NT2/D1 (cell line): ENCODE results near the gene DUS2.
"Not testable (repeated sequence)": the region's sequence is repeated elsewhere in the genome, so short reads cannot be mapped to it uniquely, and the experiment has no call there.

ENCODE experiments used
- DNase-seq: peaks from one replicate; pipeline ENCODE4 v3.0.0-alpha.2; 2011; ENCODE audit warnings: low read depth, low spot score
- H3K27me3 ChIP-seq: 2 replicates; pipeline ENCODE4 v1.6.0; 2011; ENCODE audit warnings: mild to moderate bottlenecking; ENCODE audit not compliant: insufficient read length, insufficient read depth
- H3K36me3 ChIP-seq: 2 replicates; pipeline ENCODE4 v1.6.1; 2011; ENCODE audit warnings: mild to moderate bottlenecking, low read length, mixed read lengths; ENCODE audit not compliant: insufficient read depth, insufficient read length
- H3K4me1 ChIP-seq: 2 replicates; pipeline ENCODE4 v1.5.1; 2011; ENCODE audit not compliant: insufficient read depth, insufficient read length
- H3K4me3 ChIP-seq: 2 replicates; pipeline ENCODE4 v1.5.1; 2011; ENCODE audit warnings: low read depth; ENCODE audit not compliant: insufficient read length
- H3K9ac ChIP-seq: 2 replicates; pipeline ENCODE4 v1.6.0; 2011; ENCODE audit warnings: low read depth; ENCODE audit not compliant: insufficient read length
- H3K9me3 ChIP-seq: 2 replicates; pipeline ENCODE4 v1.5.1; 2011; ENCODE audit warnings: mild to moderate bottlenecking, low read length; ENCODE audit not compliant: insufficient read depth
- SUZ12 ChIP-seq: IDR thresholded peaks from 2 replicates; pipeline ENCODE4 v1.6.1; 2011; ENCODE audit not compliant: insufficient read length, insufficient read depth; ENCODE audit errors: extremely low read depth
- YY1 ChIP-seq: IDR thresholded peaks from 2 replicates; pipeline ENCODE4 v1.6.1; 2011; ENCODE audit not compliant: insufficient read length, insufficient read depth
- ZNF274 ChIP-seq: IDR thresholded peaks from 2 replicates; pipeline ENCODE4 v1.6.1; 2011; ENCODE audit warnings: mild to moderate bottlenecking, low read depth, low read length

DUS2 gene

DNA sequence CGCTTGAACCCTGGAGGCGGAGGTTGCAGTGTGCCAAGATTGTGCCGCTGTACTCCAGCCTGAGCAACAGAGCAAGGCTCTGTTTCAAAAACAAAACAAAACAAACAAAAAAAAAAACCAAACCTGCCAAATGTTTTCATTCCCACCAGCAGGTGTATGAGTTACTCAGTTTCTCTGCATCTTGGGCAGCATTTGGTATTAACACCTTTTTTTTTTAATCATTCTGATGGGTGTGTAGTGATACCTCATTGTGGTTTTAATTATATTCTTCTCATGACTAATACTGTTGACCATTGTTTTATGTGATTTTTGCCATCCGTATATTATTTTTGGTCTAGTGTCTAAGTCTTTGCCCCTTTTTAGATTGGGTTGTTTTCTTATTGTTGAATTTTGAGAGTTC lies 77.4 kb downstream of the DUS2 start:
- Histone ChIP-seq H3K9ac (no peak overlapping the region), H3K4me3 (no peak overlapping the region), H3K9me3 (0 out of 2 replicates have a peak, but pooled peaks cover 6% of the 10 kb centered on the region), H3K36me3 (peaks cover 2% of the 10 kb centered on the region), H3K4me1 (no peaks in the 10 kb centered on the region), H3K27me3 (no peaks in the 10 kb centered on the region)
- TF ChIP-seq ZNF274 (no peak), SUZ12 (no peak), YY1 (no peak)
- no peak for DNase-seq

DNA sequence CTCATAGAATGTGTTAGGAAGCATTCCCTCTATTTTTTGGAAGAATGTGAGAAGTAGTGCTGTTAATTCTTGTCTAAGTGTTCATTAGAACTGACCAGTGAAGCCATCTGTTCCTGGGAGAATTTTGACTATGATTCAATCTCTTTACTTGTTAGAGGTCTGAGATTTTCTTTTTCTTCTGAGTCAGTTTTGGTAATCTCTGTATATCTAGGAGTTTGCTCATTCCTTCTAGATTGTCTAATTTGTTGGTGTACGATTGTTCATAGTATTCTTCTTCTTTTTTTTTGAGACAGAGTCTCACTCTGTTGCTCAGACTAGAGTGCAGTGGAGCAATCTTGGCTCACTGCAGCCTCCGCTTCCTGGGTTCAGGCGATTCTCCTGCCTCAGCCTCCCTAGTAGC lies 82.5 kb downstream of the DUS2 start:
- H3K4me3 ChIP-seq: no peak overlapping the region
- H3K4me1 ChIP-seq: no peaks in the 10 kb centered on the region
- no peak for DNase-seq
- no peaks in the 10 kb centered on the region for H3K27me3 ChIP-seq
- H3K9ac ChIP-seq: no peak overlapping the region
- H3K36me3 ChIP-seq: no peaks in the 10 kb centered on the region
- H3K9me3 ChIP-seq: peaks cover 19% of the 10 kb centered on the region
- TF ChIP-seq ZNF274 (no peak), SUZ12 (no peak), YY1 (no peak)

DNA sequence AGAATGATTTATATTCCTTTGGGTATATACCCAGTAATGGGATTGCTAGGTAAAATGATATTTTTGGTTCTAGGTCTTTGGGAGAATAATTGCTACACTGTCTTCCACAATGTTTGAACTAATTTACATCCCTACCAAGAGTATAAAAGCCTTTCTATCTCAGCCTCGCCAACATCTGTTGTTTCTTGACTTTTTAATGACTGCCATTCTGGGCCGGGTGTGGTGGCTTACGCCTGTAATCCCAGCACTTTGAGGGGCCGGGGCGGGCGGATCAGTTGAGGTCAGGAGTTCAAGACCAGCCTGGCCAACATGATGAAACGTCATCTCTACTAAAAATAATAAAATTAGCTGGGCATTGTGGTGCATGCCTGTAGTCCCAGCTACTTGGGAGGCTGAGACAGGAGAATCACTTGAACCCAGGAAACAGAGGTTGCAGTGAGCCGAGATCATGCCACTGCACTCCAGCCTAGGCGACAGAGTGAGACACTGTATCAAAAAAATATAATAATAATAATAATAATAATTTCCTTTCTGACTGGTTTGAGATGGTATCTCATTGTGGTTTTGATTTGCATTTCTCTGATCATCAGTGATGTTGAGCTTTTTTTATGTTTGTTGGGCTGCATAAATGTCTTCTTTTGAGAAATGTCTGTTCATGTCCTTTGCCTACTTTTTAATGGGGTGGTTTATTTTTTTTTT lies 84.3 kb downstream of the DUS2 start:
- H3K9me3 ChIP-seq: peaks cover 27% of the 10 kb centered on the region
- H3K36me3 ChIP-seq, DNase-seq, H3K4me1 ChIP-seq, H3K27me3 ChIP-seq, H3K9ac ChIP-seq, H3K4me3 ChIP-seq: not testable (repeated sequence)

DNA sequence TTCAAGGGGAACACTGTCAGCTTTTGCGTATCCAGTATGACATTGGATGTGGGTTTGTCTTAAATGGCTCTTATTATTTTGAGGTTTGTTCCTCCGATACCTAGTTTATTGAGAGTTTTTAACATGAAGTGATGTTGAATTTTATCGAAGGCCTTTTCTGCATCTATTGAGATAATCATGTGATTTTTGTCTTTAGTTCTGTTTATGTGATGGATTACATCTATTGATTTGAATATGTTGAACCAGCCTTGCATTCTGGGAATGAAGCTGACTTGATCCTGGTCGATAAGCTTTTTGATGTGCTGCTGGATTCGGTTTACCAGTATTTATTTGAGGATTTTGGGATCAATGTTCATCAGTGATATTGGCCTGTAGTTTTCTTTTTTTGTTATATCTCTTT lies 86.1 kb downstream of the DUS2 start:
- not testable (repeated sequence) for H3K36me3 ChIP-seq, H3K4me1 ChIP-seq, H3K9ac ChIP-seq, DNase-seq, H3K27me3 ChIP-seq, H3K4me3 ChIP-seq
- peaks cover 27% of the 10 kb centered on the region for H3K9me3 ChIP-seq

DNA sequence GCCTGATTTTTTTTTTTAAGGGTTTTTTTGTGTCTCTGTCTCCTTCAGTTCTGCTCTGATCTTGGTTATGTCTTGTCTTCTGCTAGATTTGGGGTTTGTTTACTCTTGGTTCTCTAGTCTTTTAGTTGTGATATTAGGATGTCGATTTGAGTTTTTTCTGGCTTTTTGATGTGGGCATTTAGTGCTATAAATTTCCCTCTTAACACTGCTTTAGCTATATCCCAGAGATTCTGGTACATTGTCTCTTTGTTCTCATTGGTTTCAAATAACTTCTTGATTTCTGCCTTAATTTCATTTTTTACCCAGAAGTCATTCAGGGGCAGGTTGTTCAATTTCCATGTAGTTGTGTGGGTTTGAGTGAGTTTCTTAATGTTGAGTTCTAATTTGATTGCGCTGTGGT lies 87.5 kb downstream of the DUS2 start:
- H3K9me3 ChIP-seq: peaks cover 21% of the 10 kb centered on the region
- not testable (repeated sequence) for H3K4me1 ChIP-seq, H3K36me3 ChIP-seq, H3K27me3 ChIP-seq, H3K9ac ChIP-seq, H3K4me3 ChIP-seq, DNase-seq

- TF ChIP-seq YY1 (no peak), ZNF274 (no peak), SUZ12 (no peak)
- Histone ChIP-seq H3K9ac (no peak overlapping the region), H3K9me3 (peaks cover 21% of the 10 kb centered on the region), H3K4me3 (no peak overlapping the region), H3K4me1 (peaks cover 3% of the 10 kb centered on the region), H3K27me3 (no peaks in the 10 kb centered on the region), H3K36me3 (no peaks in the 10 kb centered on the region)
- DNase-seq: no peak
These were observed 88.3 kb downstream of the DUS2 start for GRCh38 chr16:68111379-68111778.

GRCh38 chr16:68113059-68113761 lies 90.1 kb downstream of the DUS2 start:
- Histone ChIP-seq H3K4me3 (no peak overlapping the region), H3K27me3 (no peaks in the 10 kb centered on the region), H3K9ac (no peak overlapping the region), H3K36me3 (no peaks in the 10 kb centered on the region), H3K4me1 (peaks cover 3% of the 10 kb centered on the region), H3K9me3 (peaks cover 21% of the 10 kb centered on the region)
- DNase-seq: no peak
- no peak for TF ChIP-seq YY1
- no peak for TF ChIP-seq SUZ12
- TF ChIP-seq ZNF274: no peak

DNA sequence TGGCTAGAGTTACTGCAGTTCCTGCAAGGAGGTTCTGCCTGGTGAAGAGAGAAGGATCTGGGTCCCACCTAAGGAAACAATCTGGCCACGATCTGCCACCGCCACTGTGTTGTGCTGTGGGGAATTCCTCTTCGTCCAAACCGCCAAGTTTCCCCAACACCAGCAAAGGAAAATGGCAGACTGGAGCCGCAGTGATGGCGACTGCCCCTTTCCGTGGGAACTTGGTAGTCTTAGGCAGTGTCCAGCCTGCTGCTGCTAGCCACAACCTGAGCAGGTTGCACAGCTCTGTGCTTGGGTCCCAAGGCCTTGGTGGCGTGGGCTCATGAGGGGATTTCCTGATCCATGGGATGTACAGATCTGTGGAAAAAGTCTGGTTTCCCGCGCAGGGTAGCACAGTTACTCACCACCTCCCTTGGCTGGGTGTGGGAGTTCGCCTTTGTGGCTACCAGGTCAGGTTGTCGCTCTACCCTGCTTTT lies 90.7 kb downstream of the DUS2 start:
- H3K4me1 ChIP-seq: peaks cover 3% of the 10 kb centered on the region
- TF ChIP-seq YY1 (no peak), SUZ12 (no peak), ZNF274 (no peak)
- no peaks in the 10 kb centered on the region for H3K36me3 ChIP-seq
- H3K4me3 ChIP-seq: no peak overlapping the region
- no peak for DNase-seq
- H3K27me3 ChIP-seq: no peaks in the 10 kb centered on the region
- peaks cover 18% of the 10 kb centered on the region for H3K9me3 ChIP-seq
- no peak overlapping the region for H3K9ac ChIP-seq

- H3K4me3 ChIP-seq, DNase-seq, H3K4me1 ChIP-seq, H3K27me3 ChIP-seq, H3K36me3 ChIP-seq, H3K9me3 ChIP-seq, H3K9ac ChIP-seq: not testable (repeated sequence)
These were observed 91.9 kb downstream of the DUS2 start for GRCh38 chr16:68114939-68115338.
